Stimulated activated naive CD8-positive, alpha-beta T cell treated with anti-CD3 and anti-CD28 coated beads, Interleukin-15, Interleukin-2, amounts not matched to agents 100 U/mL and 50 U/mL, for 24 hours (primary cell): ENCODE data around the gene NOC3L.
"Not testable (repeated sequence)": the region's sequence is repeated elsewhere in the genome, so short reads cannot be mapped to it uniquely, and the experiment has no call there.

ENCODE experiments used
- ATAC-seq: fragments of 150-1000 bp; cut with Tn5 transposase; one replicate; pipeline ENCODE4 v1.10.0; 2021
- DNase-seq: peaks from one replicate; pipeline ENCODE4 v3.0.0; 2021

NOC3L gene

GRCh38 chr10:94362360-94363250 is at the start of gene NOC3L:
Gene NOC3L, minus strand, starts transcription at chr10:94362939. Its CDS starts 101 bp downstream, at chr10:94362838.
- DNase-seq = peak; percentile 98
- ATAC-seq = peak; percentile 100

GRCh38 chr10:94412449-94412848 is 49.7 kb upstream of the NOC3L start:
- DNase-seq (no peak), ATAC-seq (no peak)

GRCh38 chr10:94411304-94411703 is 48.6 kb upstream of the NOC3L start:
- ATAC-seq (no peak), DNase-seq (no peak)

GRCh38 chr10:94409021-94409657 is 46.4 kb upstream of the NOC3L start:
- DNase-seq = no peak
- no peak for ATAC-seq

- no peak for DNase-seq
- ATAC-seq = no peak
Observed at GRCh38 chr10:94407668-94408067, 44.9 kb upstream of the NOC3L start.

GRCh38 chr10:94405406-94405805 is 42.7 kb upstream of the NOC3L start:
- DNase-seq = no peak
- ATAC-seq = no peak

GRCh38 chr10:94403380-94404213 is 40.9 kb upstream of the NOC3L start:
- DNase-seq (peak; percentile 20), ATAC-seq (peak; percentile 30)

- ATAC-seq (peak; percentile 31), DNase-seq (no peak)
Observed at GRCh38 chr10:94402843-94403379, 40.2 kb upstream of the NOC3L start.

- ATAC-seq (peak; percentile 67), DNase-seq (peak; percentile 58)
Observed at GRCh38 chr10:94402204-94402842, 39.6 kb upstream of the NOC3L start, which contains the start of gene TBC1D12. Gene TBC1D12, plus strand, starts transcription at chr10:94402541. Its CDS starts 73 bp downstream, at chr10:94402614.

- DNase-seq (no peak), ATAC-seq (no peak)
Observed at GRCh38 chr10:94398762-94399161, 36.0 kb upstream of the NOC3L start.

- no peak for ATAC-seq
- DNase-seq = no peak
Observed at GRCh38 chr10:94397549-94398370, 35.0 kb upstream of the NOC3L start.

- not testable (repeated sequence) for ATAC-seq, DNase-seq
Observed at GRCh38 chr10:94392117-94392516, 29.4 kb upstream of the NOC3L start.

- DNase-seq, ATAC-seq: not testable (repeated sequence)
Observed at GRCh38 chr10:94385733-94386132, 23.0 kb upstream of the NOC3L start.

- ATAC-seq = no peak
- no peak for DNase-seq
Observed at GRCh38 chr10:94383530-94383929, 20.8 kb upstream of the NOC3L start.

GRCh38 chr10:94376865-94377264 is 14.1 kb upstream of the NOC3L start:
- ATAC-seq (no peak), DNase-seq (no peak)

GRCh38 chr10:94375374-94375773 is 12.6 kb upstream of the NOC3L start:
- ATAC-seq = no peak

GRCh38 chr10:94370501-94370900 is 7.8 kb upstream of the NOC3L start:
- ATAC-seq = no peak
- DNase-seq = no peak

More at GRCh38 chr10:94375374-94375773, 12.6 kb upstream of the NOC3L start:
- DNase-seq = no peak

GRCh38 chr10:94366382-94366781 is 3.6 kb upstream of the NOC3L start:
- no peak for ATAC-seq
- DNase-seq = no peak

GRCh38 chr10:94364482-94364881 is 1.7 kb upstream of the NOC3L start:
- no peak for ATAC-seq

GRCh38 chr10:94363251-94363565 is 469 bp upstream of the NOC3L start:
- ATAC-seq (no peak), DNase-seq (no peak)

More at GRCh38 chr10:94364482-94364881, 1.7 kb upstream of the NOC3L start:
- DNase-seq = no peak
